ENCODE measurements around the gene MSRB1. TPM values are rescaled to one million over a fixed set of nuclear protein-coding genes. Genes with fewer than 3 reads are reported as not detected.

MSRB1 gene
- polyA plus RNA-seq, 1 donor, result 38.8 TPM

DNA sequence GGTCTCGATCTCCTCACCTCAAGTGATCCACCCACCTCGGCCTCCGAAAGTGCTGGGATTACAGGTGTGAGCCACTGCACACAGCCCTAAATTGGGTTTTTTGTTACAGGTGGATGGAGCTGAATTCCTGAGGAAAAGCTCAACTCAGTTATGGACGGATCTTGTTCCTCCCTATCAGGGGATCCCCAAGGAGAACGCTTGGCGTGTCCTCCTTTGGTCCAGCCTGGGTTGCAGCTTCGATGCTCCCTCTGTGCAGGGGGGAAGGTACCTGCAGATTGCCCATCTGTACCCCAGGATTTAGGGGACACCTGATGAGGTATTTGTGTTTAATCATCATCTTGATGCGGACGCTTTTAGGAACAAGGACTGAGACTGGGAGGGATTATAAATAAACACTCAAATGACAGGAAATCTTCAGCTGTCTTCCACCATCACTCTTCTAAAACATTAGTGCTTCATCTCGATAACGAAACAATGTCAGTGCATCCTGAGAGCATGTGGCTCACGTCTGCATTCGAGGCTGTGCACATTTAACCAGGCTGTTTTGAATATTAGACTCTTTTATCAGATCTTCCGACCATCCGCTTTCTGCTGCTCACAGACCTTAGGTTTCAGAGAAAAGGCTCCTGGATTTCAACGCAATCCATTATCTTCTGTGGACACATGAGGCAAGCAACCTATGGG is 52.8 kb downstream of the MSRB1 start:
- Histone ChIP-seq H3K27me3 (ENCODE audit: control insufficient read depth, insufficient read depth, low read length) (no peaks in the 10 kb centered on the region), H3K36me3 (ENCODE audit: control insufficient read depth, insufficient read depth, low read length) (no peaks in the 10 kb centered on the region), H3K9me3 (ENCODE audit: control insufficient read depth, low read depth, low read length) (no peaks in the 10 kb centered on the region), H3K4me1 (ENCODE audit: control insufficient read depth, insufficient read depth, low read length) (peaks cover 9% of the 10 kb centered on the region), H3K4me3 (ENCODE audit: low read length) (no peak overlapping the region), H3K27ac (ENCODE audit: low read length) (no peak overlapping the region)
- no peak for DNase-seq
- WGBS (ENCODE audit: insufficient coverage, low lambda C conversion rate), result no CpG with 5 or more reads among the region's 16 CpGs

Other genes starting within 250 kb of the MSRB1 start
- gene MAPK8IP3, start 237.0 kb downstream of the MSRB1 start, polyA plus RNA-seq, result 67.8 TPM
- 57.7 TPM for gene NME3, start 171.7 kb downstream of the MSRB1 start, polyA plus RNA-seq
- gene EME2, start 170.4 kb downstream of the MSRB1 start, polyA plus RNA-seq, result 12.2 TPM
- gene MRPS34, start 170.1 kb downstream of the MSRB1 start, polyA plus RNA-seq, result 82.8 TPM
- 36.5 TPM for gene SPSB3, start 160.6 kb downstream of the MSRB1 start, polyA plus RNA-seq
- 39.4 TPM for gene NUBP2, start 160.2 kb downstream of the MSRB1 start, polyA plus RNA-seq
- 8.3 TPM for gene IGFALS, start 149.5 kb downstream of the MSRB1 start, polyA plus RNA-seq
- gene HAGH, start 116.4 kb downstream of the MSRB1 start, polyA plus RNA-seq, result 55.5 TPM
- 49.6 TPM for gene FAHD1, start 116.0 kb downstream of the MSRB1 start, polyA plus RNA-seq
- 0.54 TPM for gene MEIOB, start 71.0 kb downstream of the MSRB1 start, polyA plus RNA-seq
- 0.04 TPM for gene HS3ST6, start 24.8 kb downstream of the MSRB1 start, polyA plus RNA-seq
- gene RPL3L, start 11.5 kb upstream of the MSRB1 start, polyA plus RNA-seq, result 0.22 TPM
- gene NDUFB10, start 16.3 kb upstream of the MSRB1 start, polyA plus RNA-seq, result 128 TPM
- gene RPS2, start 21.6 kb upstream of the MSRB1 start, polyA plus RNA-seq, result 3,022 TPM
- gene RNF151, start 23.7 kb upstream of the MSRB1 start, polyA plus RNA-seq, result 0.09 TPM
- gene TBL3, start 28.9 kb upstream of the MSRB1 start, polyA plus RNA-seq, result 32.9 TPM
- gene NOXO1, start 38.3 kb upstream of the MSRB1 start, polyA plus RNA-seq, result 2.8 TPM
- gene GFER, start 41.0 kb upstream of the MSRB1 start, polyA plus RNA-seq, result 48.5 TPM
- gene SYNGR3, start 46.8 kb upstream of the MSRB1 start, polyA plus RNA-seq, result 4.2 TPM
- 28.9 TPM for gene ZNF598, start 66.6 kb upstream of the MSRB1 start, polyA plus RNA-seq
- gene NPW, start 76.6 kb upstream of the MSRB1 start, polyA plus RNA-seq, result 4.4 TPM
- 32.3 TPM for gene NHERF2, start 83.7 kb upstream of the MSRB1 start, polyA plus RNA-seq
- 15.6 TPM for gene NTHL1, start 104.6 kb upstream of the MSRB1 start, polyA plus RNA-seq
- 85.9 TPM for gene TSC2, start 104.8 kb upstream of the MSRB1 start, polyA plus RNA-seq
- gene PKD1, start 192.7 kb upstream of the MSRB1 start, polyA plus RNA-seq, result 58.4 TPM
- 19.1 TPM for gene RAB26, start 205.4 kb upstream of the MSRB1 start, polyA plus RNA-seq
- 63.3 TPM for gene TRAF7, start 212.6 kb upstream of the MSRB1 start, polyA plus RNA-seq

All from large intestine (tissue), 3 donors.